Adrenal gland (tissue), 12 donors: ENCODE data around the gene TEN1. TPM values are rescaled to one million over a fixed set of nuclear protein-coding genes. Genes with fewer than 3 reads are reported as not detected.

Experiments used
- DNase-seq, 7 donors: peaks; one replicate each; pipeline ENCODE4 v3.0.0-alpha.2; 2019 to 2020
- H3K27ac ChIP-seq, 5 donors: fragments of 200-600 bp; sonication (generic) in 4 of 5; 1 replicate in 3 of 5; 2 replicates in 2 of 5; pipeline versions ENCODE4 v1.5.1 to v1.8.0; 2016 to 2020; ENCODE audit warnings: mild to moderate bottlenecking in 1 of 5
- H3K27me3 ChIP-seq: fragments of 200-600 bp; 2 replicates; pipeline ENCODE4 v1.8.0; 2021
- H3K36me3 ChIP-seq, 2 donors: fragments of 200-600 bp; replicated peaks in 1 of 2; 1 replicate in 1 of 2; 2 replicates in 1 of 2; pipeline versions ENCODE4 v1.5.1 to v1.8.0; 2018 to 2022
- H3K4me1 ChIP-seq, 2 donors: fragments of 200-600 bp; replicated peaks in 1 of 2; 1 replicate in 1 of 2; 2 replicates in 1 of 2; pipeline versions ENCODE4 v1.5.1 to v1.8.0; 2018 to 2021
- H3K4me3 ChIP-seq, 4 donors: fragments of 200-600 bp; sonication (generic) in 3 of 4; one replicate each; pipeline ENCODE4 v1.5.1; 2016 to 2018
- H3K9me3 ChIP-seq, 3 donors: fragments of 200-600 bp; sonication (generic) in 1 of 3; replicated peaks in 1 of 3; 1 replicate in 2 of 3; 2 replicates in 1 of 3; pipeline versions ENCODE4 v1.5.1 to v1.8.0; 2016 to 2021
- CTCF ChIP-seq, 6 experiments: fragments of 450-650 bp in 4 of 6; fragments of 200-600 bp in 2 of 6; sonication (generic) in 1 of 6; IDR thresholded peaks; 1 replicate in 5 of 6; 2 replicates in 1 of 6; pipeline versions ENCODE4 v1.5.1 to v1.8.0; 2016 to 2021; ENCODE audit warnings: antibody characterized with exemption in 6 of 6, mild to moderate bottlenecking in 2 of 6, moderate library complexity in 1 of 6
- POLR2A ChIP-seq, 2 donors: fragments of 450-650 bp; IDR thresholded peaks; one replicate each; pipeline ENCODE4 v1.6.1; 2017; ENCODE audit warnings: antibody characterized with exemption in 2 of 2, mild to moderate bottlenecking in 2 of 2, moderate library complexity in 1 of 2
- WGBS, 4 donors: extraction: QIAGEN DNeasy Blood & Tissue Kit in 2 of 4; methylation state at CpG; one replicate each; pipeline versions ENCODE4 v1.1.5 to v1.1.7; 2013 to 2017; 5-methylcytosine and 5-hydroxymethylcytosine counted together
- intact Hi-C, 2 donors: fragments of 100-400 bp; cut with DNase I; formaldehyde crosslinking; loops; one replicate each; pipeline versions ENCODE4 v1.14.1 to v1.15.0; 2022 to 2023
- polyA plus RNA-seq, 3 donors: library from polyadenylated mRNA; stranded (reverse); fragments of 200-250 nt in 2 of 3; fragments of 350-450 nt in 1 of 3; fragmentation: Illumina TruSeq in 1 of 3; extraction: RNeasy Lipid Tissue Mini Kit (QIAGEN cat#74804) in 1 of 3; gene quantifications; one replicate each; pipeline ENCODE4 v1.2.3, GENCODE V29; 2013 to 2014
- total RNA-seq, 9 donors: library from RNA; depleted of rRNA in 4 of 9; stranded (reverse); fragments of >200 nt in 4 of 9; fragments of 120-200 nt in 1 of 9; fragmentation: NEBNext Ultra II Directional in 1 of 9; extraction: Animal tissue kit (Norgen Biotek cat#: 25700) in 1 of 9; gene quantifications; one replicate each; pipeline versions ENCODE4 v1.1.0 to v1.2.4, GENCODE V29; 2013 to 2023
- donor health status: healthy with polysubstance abuse.
- donor health status: Bipolar disorder and iron deficiency.
- donor health status: DM: yes; HTN: yes; CAD: no.
- donor health status: DM: no; HTN: no; CAD: no.
- donor health status: DM: no; HTN: no; CAD: no.
- donor health status: DM: yes; HTN: yes; CAD: no.

TEN1 gene
- total and polyA plus RNA-seq, 12 donors = 8.7 to 40.0 (median 25.8) TPM

GRCh38 chr17:76022285-76022684, 43.2 kb downstream of the TEN1 start:
- H3K27ac ChIP-seq = no peak overlapping the region
- 83 to 94% (median 89%) methylated on average over 14 to 24 of the region's 24 CpGs; no CpG with 5 or more reads in 1 of the 4 donors for WGBS, 4 donors
- no peaks in the 10 kb centered on the region for H3K36me3 ChIP-seq
- intact Hi-C loops = no loop called here
- TF ChIP-seq POLR2A (IDR thresholded peaks at IDR 0.05) (no peak), CTCF (IDR thresholded peaks at IDR 0.05) (no peak)
- H3K27me3 ChIP-seq = no peaks in the 10 kb centered on the region
- peaks cover 0 to 6% of the 10 kb centered on the region in 2 donors for H3K4me1 ChIP-seq
- no peak overlapping the region for H3K4me3 ChIP-seq
- DNase-seq = no peak
- no peaks in the 10 kb centered on the region for H3K9me3 ChIP-seq

DNA sequence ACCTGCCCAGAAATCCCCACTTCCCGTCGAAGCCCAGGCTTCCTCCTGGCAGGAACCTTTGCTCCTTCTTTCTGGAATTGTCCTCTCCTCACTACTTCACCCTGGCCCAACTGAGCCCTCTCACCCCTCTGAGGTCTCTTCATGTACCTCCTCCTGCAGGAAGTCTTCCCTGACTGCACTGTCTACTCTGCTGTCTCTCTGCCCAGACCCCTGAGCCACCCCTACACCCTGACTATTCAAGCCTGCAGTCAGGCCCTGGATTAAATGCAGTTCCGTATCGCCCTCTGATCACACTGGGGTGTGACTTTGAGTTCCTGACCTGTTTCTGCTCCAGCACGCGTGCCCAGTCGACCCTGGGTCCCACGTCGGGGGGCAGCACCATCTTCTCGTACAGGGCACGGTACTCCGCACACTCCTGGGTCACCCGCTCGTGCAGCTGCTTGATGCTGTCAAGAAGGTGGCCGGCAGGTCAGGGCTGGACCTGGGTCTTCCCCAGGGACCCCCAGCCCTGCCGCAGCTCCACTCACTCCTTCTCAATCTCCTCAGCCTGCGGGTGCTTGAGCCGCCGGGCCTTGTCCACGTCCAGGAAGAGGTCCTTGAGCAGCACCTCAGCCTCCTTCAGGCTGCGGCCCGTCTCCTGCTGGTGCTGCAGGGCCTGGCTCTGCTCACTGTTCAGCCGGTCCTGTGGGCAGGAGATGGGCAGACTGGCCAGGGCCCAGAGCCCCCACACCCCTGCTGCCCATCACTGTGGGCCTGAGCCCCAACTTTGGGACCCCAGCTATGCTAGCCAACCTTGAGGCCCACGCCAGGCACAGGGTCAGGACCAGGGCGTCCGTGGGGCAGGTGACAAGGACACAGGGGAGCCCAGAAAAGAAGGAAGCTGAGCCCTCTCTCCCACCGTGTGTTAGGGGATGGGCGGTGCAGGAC, 44.2 kb downstream of the TEN1 start:
- H3K4me1 ChIP-seq = peaks cover 0 to 6% of the 10 kb centered on the region in 2 donors
- H3K36me3 ChIP-seq = no peaks in the 10 kb centered on the region
- H3K9me3 ChIP-seq = no peaks in the 10 kb centered on the region
- 85 to 89% (median 88%) methylated on average over 17 to 28 of the region's 28 CpGs for WGBS, 4 donors
- no peak for TF ChIP-seq POLR2A (IDR thresholded peaks at IDR 0.05)
- no peak for TF ChIP-seq CTCF (IDR thresholded peaks at IDR 0.05)
- H3K27ac ChIP-seq = no peak overlapping the region
- H3K4me3 ChIP-seq = no peak overlapping the region
- intact Hi-C loops = no loop called here
- no peak for DNase-seq
- no peaks in the 10 kb centered on the region for H3K27me3 ChIP-seq

- H3K27ac ChIP-seq = no peak overlapping the region
- no peak for TF ChIP-seq CTCF (IDR thresholded peaks at IDR 0.05)
- 89 to 96% (median 94%) methylated on average over 3 to 9 of the region's 9 CpGs; no CpG with 5 or more reads in 1 of the 4 donors for WGBS, 4 donors
- H3K27me3 ChIP-seq = no peaks in the 10 kb centered on the region
- intact Hi-C loops = no loop called here
- no peak overlapping the region for H3K4me3 ChIP-seq
- H3K9me3 ChIP-seq = no peaks in the 10 kb centered on the region
- no peak for DNase-seq
- no peaks in the 10 kb centered on the region for H3K36me3 ChIP-seq
- H3K4me1 ChIP-seq = peaks cover 0 to 6% of the 10 kb centered on the region in 2 donors
Measured at GRCh38 chr17:76023900-76024237, 44.8 kb downstream of the TEN1 start.

DNA sequence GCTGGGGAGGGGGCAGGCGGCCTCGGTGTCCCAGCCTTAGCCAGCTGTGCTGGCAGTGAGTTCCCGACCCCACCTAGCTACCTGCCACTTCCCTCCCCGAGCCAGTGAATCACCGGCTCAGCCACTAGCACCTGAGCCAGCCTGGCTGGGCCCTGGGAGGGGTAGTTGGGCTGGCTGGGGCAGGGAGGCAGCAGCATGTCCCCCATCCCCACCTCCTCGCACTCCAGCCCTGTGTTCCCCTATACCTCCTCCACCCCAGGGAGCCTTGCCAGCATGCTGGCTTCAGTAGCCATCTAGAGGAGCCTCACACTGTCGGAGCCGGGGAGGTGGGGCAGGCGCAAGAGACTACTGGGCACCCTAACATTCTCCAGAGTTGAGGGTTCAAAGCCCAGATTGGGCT, 45.3 kb downstream of the TEN1 start:
- no peak for DNase-seq
- Histone ChIP-seq H3K27ac (no peak overlapping the region), H3K36me3 (no peaks in the 10 kb centered on the region), H3K4me1 (peaks cover 2 to 4% of the 10 kb centered on the region in 2 donors), H3K27me3 (no peaks in the 10 kb centered on the region), H3K9me3 (no peaks in the 10 kb centered on the region), H3K4me3 (no peak overlapping the region)
- TF ChIP-seq POLR2A (IDR thresholded peaks at IDR 0.05) = no peak
- no peak for TF ChIP-seq CTCF (IDR thresholded peaks at IDR 0.05)
- intact Hi-C loops = no loop called here
- WGBS, 4 donors = 81 to 90% (median 84%) methylated on average over 4 to 9 of the region's 9 CpGs
